H9 (cell line): ENCODE results near the gene TAPBPL. TPM values are rescaled to one million over a fixed set of nuclear protein-coding genes. Genes with fewer than 3 reads are reported as not detected.
A peak's percentile ranks its signal among the peaks of the same experiment; 100 is the strongest.

Experiments
- DNase-seq: peaks from one replicate; pipeline ENCODE4 v3.0.0-alpha.2; 2017
- H2AFZ ChIP-seq: one replicate; pipeline ENCODE4 v1.6.1; 2013; ENCODE audit warnings: mild to moderate bottlenecking, low read length, control low read depth, moderate library complexity
- H2AK5ac ChIP-seq: 2 replicates; pipeline ENCODE4 v1.6.1; 2013; ENCODE audit warnings: low read length, control low read depth, mixed read lengths; ENCODE audit not compliant: insufficient read length
- H2BK120ac ChIP-seq: one replicate; pipeline ENCODE4 v1.6.1; 2013; ENCODE audit warnings: low read depth, mild to moderate bottlenecking, low read length, control low read depth, inconsistent platforms; ENCODE audit not compliant: poor library complexity, severe bottlenecking
- H2BK12ac ChIP-seq: 2 replicates; pipeline ENCODE4 v1.6.1; 2013; ENCODE audit warnings: low read length, control low read depth, mixed read lengths, low read depth; ENCODE audit not compliant: insufficient read length
- H2BK15ac ChIP-seq: 2 replicates; pipeline ENCODE4 v1.6.1; 2013; ENCODE audit warnings: low read depth, low read length, control low read depth
- H2BK20ac ChIP-seq: one replicate; pipeline ENCODE4 v1.6.1; 2013; ENCODE audit warnings: low read depth, mild to moderate bottlenecking, low read length, control low read depth, inconsistent platforms; ENCODE audit not compliant: poor library complexity, severe bottlenecking
- H2BK5ac ChIP-seq: 2 replicates; pipeline ENCODE4 v1.6.1; 2013; ENCODE audit warnings: low read length, control low read depth, mixed read lengths; ENCODE audit not compliant: insufficient read length
- H3K14ac ChIP-seq: 2 replicates; pipeline ENCODE4 v1.6.1; 2013; ENCODE audit warnings: low read length, control low read depth; ENCODE audit not compliant: insufficient read depth
- H3K18ac ChIP-seq: 2 replicates; pipeline ENCODE4 v1.6.1; 2013; ENCODE audit warnings: low read depth, mild to moderate bottlenecking, mixed read lengths, low read length, control low read depth; ENCODE audit not compliant: insufficient read length
- H3K23ac ChIP-seq: 2 replicates; pipeline ENCODE4 v1.6.1; 2013; ENCODE audit warnings: low read length, control low read depth, mixed read lengths, low read depth; ENCODE audit not compliant: insufficient read length
- H3K23me2 ChIP-seq: 2 replicates; pipeline ENCODE4 v1.6.1; 2013; ENCODE audit warnings: low read depth, mild to moderate bottlenecking, mixed read lengths, low read length, control low read depth; ENCODE audit not compliant: insufficient read length, poor library complexity, severe bottlenecking
- H3K27ac ChIP-seq: 2 replicates; pipeline ENCODE4 v1.5.1; 2013; ENCODE audit warnings: low read length, control low read depth, mixed read lengths, low read depth; ENCODE audit not compliant: insufficient read length
- H3K27me3 ChIP-seq: 2 replicates; pipeline ENCODE4 v1.6.1; 2013; ENCODE audit warnings: low read length, control low read depth, inconsistent platforms; ENCODE audit not compliant: insufficient read depth
- H3K4ac ChIP-seq: 2 replicates; pipeline ENCODE4 v1.6.1; 2013; ENCODE audit warnings: low read depth, mild to moderate bottlenecking, control low read depth, inconsistent platforms, low read length, moderate library complexity
- H3K4me1 ChIP-seq: 2 replicates; pipeline ENCODE4 v1.6.1; 2013; ENCODE audit warnings: low read length, control low read depth, inconsistent platforms; ENCODE audit not compliant: insufficient read depth
- H3K4me2 ChIP-seq: 2 replicates; pipeline ENCODE4 v1.6.1; 2013; ENCODE audit warnings: low read length, control low read depth, mixed read lengths; ENCODE audit not compliant: insufficient read length, insufficient read depth
- H3K56ac ChIP-seq: 2 replicates; pipeline ENCODE4 v1.6.1; 2013; ENCODE audit warnings: low read depth, mild to moderate bottlenecking, mixed read lengths, low read length, control low read depth; ENCODE audit not compliant: insufficient read length
- H3K79me1 ChIP-seq: 2 replicates; pipeline ENCODE4 v1.6.1; 2013; ENCODE audit warnings: low read depth, mild to moderate bottlenecking, moderate library complexity, low read length, control low read depth, inconsistent platforms; ENCODE audit not compliant: insufficient read depth, poor library complexity, severe bottlenecking
- H3K79me2 ChIP-seq: 2 replicates; pipeline ENCODE4 v1.6.1; 2013; ENCODE audit warnings: low read length, control low read depth, inconsistent platforms; ENCODE audit not compliant: insufficient read depth
- H3K9ac ChIP-seq: 2 replicates; pipeline ENCODE4 v1.6.1; 2013; ENCODE audit warnings: low read length, control low read depth, mixed read lengths; ENCODE audit not compliant: insufficient read length; ENCODE audit errors: extremely low read depth
- H3K9me3 ChIP-seq: one replicate; pipeline ENCODE4 v1.6.1; 2013; ENCODE audit warnings: low read depth, low read length, inconsistent platforms; ENCODE audit not compliant: control insufficient read depth
- H3T11ph ChIP-seq: one replicate; pipeline ENCODE4 v1.6.1; 2013; ENCODE audit warnings: mild to moderate bottlenecking, low read length, control low read depth, inconsistent platforms
- H4K20me1 ChIP-seq: one replicate; pipeline ENCODE4 v1.6.1; 2013; ENCODE audit not compliant: control insufficient read depth, insufficient read length, insufficient read depth
- H4K5ac ChIP-seq: 2 replicates; pipeline ENCODE4 v1.6.1; 2013; ENCODE audit warnings: low read depth, mild to moderate bottlenecking, mixed read lengths, low read length, control low read depth; ENCODE audit not compliant: insufficient read length
- H4K8ac ChIP-seq: replicated peaks from 2 replicates; pipeline ENCODE4 v1.6.1; 2013; ENCODE audit warnings: low read length, control low read depth, mixed read lengths, low read depth; ENCODE audit not compliant: insufficient read length
- H4K91ac ChIP-seq: 2 replicates; pipeline ENCODE4 v1.6.1; 2013; ENCODE audit warnings: low read depth, mild to moderate bottlenecking, moderate library complexity, mixed read lengths, low read length, control low read depth; ENCODE audit not compliant: insufficient read length
- H3K27ac Mint-ChIP-seq, 3 experiments: 2 replicates in 2 of 3; 3 replicates in 1 of 3; pipeline ENCODE4 v1.8.0; 2020 to 2021; ENCODE audit warnings: mixed read lengths in 3 of 3, mild to moderate bottlenecking in 1 of 3, moderate library complexity in 1 of 3
- H3K27me3 Mint-ChIP-seq: 2 replicates; pipeline ENCODE4 v1.8.0; 2021; ENCODE audit warnings: low read depth, mild to moderate bottlenecking, moderate library complexity, mixed read lengths
- H3K36me3 Mint-ChIP-seq, 3 experiments: 2 replicates in 2 of 3; 3 replicates in 1 of 3; pipeline ENCODE4 v1.8.0; 2020 to 2021; ENCODE audit warnings: low read depth in 3 of 3, mixed read lengths in 3 of 3; ENCODE audit not compliant: insufficient read depth in 1 of 3
- H3K4me1 Mint-ChIP-seq, 2 experiments: 2 replicates each; pipeline ENCODE4 v1.8.0; 2020; ENCODE audit warnings: mixed read lengths in 2 of 2
- H3K4me3 Mint-ChIP-seq, 2 experiments: 2 replicates in 1 of 2; 3 replicates in 1 of 2; pipeline ENCODE4 v1.8.0; 2020 to 2021; ENCODE audit warnings: mild to moderate bottlenecking in 2 of 2, mixed read lengths in 2 of 2, moderate library complexity in 1 of 2
- H3K9me3 Mint-ChIP-seq, 2 experiments: 2 replicates in 1 of 2; 3 replicates in 1 of 2; pipeline ENCODE4 v1.8.0; 2020; ENCODE audit warnings: mild to moderate bottlenecking in 2 of 2, mixed read lengths in 2 of 2, moderate library complexity in 1 of 2
- WGBS: extraction: QIAGEN DNeasy Blood & Tissue Kit; methylation state at CpG from one replicate; pipeline ENCODE4 v1.1.7; 2013; ENCODE audit warnings: missing lambda C conversion rate, low lambda C conversion rate, mixed read lengths; ENCODE audit not compliant: insufficient read length; ENCODE audit errors: extremely low coverage; 5-methylcytosine and 5-hydroxymethylcytosine counted together
- total RNA-seq: library from RNA; stranded (reverse); gene quantifications from 2 replicates; pipeline ENCODE4 v1.2.1, GENCODE V29; 2021
- TF ChIP-seq, protein P1 (sequence below): fragments of 200-600 bp; sonication (generic); conservative IDR thresholded peaks from 3 replicates; pipeline ENCODE4 v1.8.0; 2021; ENCODE audit warnings: antibody characterized with exemption, mild to moderate bottlenecking

TAPBPL gene
- total RNA-seq, 1 experiment from 2014 or later = 1.4 TPM

DNA sequence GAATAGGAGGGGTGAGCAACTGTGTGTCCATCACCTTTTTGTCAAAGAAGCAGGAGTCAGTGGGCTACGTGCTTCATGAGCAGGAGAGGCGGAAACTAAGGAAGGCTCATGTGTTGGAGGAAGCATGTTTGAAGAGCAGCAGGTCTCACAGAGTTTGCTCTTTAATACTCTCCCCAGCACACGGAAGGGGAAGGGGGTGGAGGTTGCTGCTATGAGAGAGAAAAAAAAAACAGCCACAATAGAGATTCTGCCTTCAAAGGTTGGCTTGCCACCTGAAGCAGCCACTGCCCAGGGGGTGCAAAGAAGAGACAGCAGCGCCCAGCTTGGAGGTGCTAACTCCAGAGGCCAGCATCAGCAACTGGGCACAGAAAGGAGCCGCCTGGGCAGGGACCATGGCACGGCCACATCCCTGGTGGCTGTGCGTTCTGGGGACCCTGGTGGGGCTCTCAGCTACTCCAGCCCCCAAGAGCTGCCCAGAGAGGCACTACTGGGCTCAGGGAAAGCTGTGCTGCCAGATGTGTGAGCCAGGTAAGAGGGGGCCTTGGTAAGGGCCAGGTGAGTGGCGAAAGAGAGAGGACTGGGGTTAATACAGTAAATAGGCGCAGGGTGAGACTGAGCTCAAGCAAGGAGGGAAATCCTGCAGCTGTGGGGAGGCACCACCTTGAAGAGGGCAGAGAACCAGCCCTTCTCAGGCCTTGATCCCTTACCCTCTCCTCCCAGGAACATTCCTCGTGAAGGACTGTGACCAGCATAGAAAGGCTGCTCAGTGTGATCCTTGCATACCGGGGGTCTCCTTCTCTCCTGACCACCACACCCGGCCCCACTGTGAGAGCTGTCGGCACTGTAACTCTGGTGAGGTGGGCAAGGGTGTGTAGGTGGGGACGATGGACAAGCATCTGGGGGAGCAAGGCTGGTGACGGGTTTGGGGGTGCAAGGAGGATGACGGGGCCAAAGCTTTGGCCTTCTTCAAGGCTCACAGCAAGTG is 6.8 kb upstream of the TAPBPL start, which contains the start of gene CD27:
CD27 (plus strand) TSS at position 252 of the 985 bp plus-strand sequence; CDS start at position 393, 141 bp downstream.
- no peak within 1 kb of the TSS for H2BK20ac ChIP-seq
- Mint-ChIP-seq H3K9me3 (no peaks in the 10 kb centered on the region), H3K27ac (peak within 1 kb of the TSS in 2 of 3 experiments; percentile 26 to 68; a peak in 3 of 7 replicates), H3K27me3 (no peaks in the 10 kb centered on the region), H3K36me3 (peaks cover 0 to 2% (median 0%) of the 10 kb centered on the region in 3 experiments; a peak in 4 of 7 replicates), H3K4me1 (peaks cover 13 to 25% of the 10 kb centered on the region in 2 experiments), H3K4me3 (no peak within 1 kb of the TSS)
- H3K4me1 ChIP-seq = no peaks in the 10 kb centered on the region; the same call in 1 of the 2 replicates
- H3K27ac ChIP-seq = no peak within 1 kb of the TSS
- no peak within 1 kb of the TSS for H2BK120ac ChIP-seq
- H2AK5ac ChIP-seq = no peak within 1 kb of the TSS
- H3K18ac ChIP-seq = no peak within 1 kb of the TSS
- H4K8ac ChIP-seq = no peak within 1 kb of the TSS
- no peak within 1 kb of the TSS for H3K56ac ChIP-seq
- WGBS = no CpG with 5 or more reads among the region's 16 CpGs
- H4K91ac ChIP-seq = no peak within 1 kb of the TSS
- no peak within 1 kb of the TSS for H2BK12ac ChIP-seq
- H3K27me3 ChIP-seq = no peaks in the 10 kb centered on the region; the same call in 1 of the 2 replicates
- H3K79me1 ChIP-seq = no peaks in the 10 kb centered on the region
- no peaks in the 10 kb centered on the region for H3K9me3 ChIP-seq
- no peak within 1 kb of the TSS; the same call in 1 of the 2 replicates for H3K14ac ChIP-seq
- TF ChIP-seq, protein P1, sequence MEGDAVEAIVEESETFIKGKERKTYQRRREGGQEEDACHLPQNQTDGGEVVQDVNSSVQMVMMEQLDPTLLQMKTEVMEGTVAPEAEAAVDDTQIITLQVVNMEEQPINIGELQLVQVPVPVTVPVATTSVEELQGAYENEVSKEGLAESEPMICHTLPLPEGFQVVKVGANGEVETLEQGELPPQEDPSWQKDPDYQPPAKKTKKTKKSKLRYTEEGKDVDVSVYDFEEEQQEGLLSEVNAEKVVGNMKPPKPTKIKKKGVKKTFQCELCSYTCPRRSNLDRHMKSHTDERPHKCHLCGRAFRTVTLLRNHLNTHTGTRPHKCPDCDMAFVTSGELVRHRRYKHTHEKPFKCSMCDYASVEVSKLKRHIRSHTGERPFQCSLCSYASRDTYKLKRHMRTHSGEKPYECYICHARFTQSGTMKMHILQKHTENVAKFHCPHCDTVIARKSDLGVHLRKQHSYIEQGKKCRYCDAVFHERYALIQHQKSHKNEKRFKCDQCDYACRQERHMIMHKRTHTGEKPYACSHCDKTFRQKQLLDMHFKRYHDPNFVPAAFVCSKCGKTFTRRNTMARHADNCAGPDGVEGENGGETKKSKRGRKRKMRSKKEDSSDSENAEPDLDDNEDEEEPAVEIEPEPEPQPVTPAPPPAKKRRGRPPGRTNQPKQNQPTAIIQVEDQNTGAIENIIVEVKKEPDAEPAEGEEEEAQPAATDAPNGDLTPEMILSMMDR = no peak
- H3K23ac ChIP-seq = no peak within 1 kb of the TSS
- no peak within 1 kb of the TSS for H3K4me2 ChIP-seq
- no peaks in the 10 kb centered on the region for H3K79me2 ChIP-seq
- H3K9ac ChIP-seq = no peak within 1 kb of the TSS
- no peaks in the 10 kb centered on the region for H4K20me1 ChIP-seq
- H2BK15ac ChIP-seq = no peak within 1 kb of the TSS
- no peak within 1 kb of the TSS for H2AFZ ChIP-seq
- no peaks in the 10 kb centered on the region for H3K23me2 ChIP-seq
- no peak within 1 kb of the TSS for H3T11ph ChIP-seq
- no peak within 1 kb of the TSS for H4K5ac ChIP-seq
- no peak within 1 kb of the TSS for H3K4ac ChIP-seq
- no peak within 1 kb of the TSS for H2BK5ac ChIP-seq
- DNase-seq = no peak
